ENCODE results near the gene LMAN2L.

LMAN2L gene

DNA sequence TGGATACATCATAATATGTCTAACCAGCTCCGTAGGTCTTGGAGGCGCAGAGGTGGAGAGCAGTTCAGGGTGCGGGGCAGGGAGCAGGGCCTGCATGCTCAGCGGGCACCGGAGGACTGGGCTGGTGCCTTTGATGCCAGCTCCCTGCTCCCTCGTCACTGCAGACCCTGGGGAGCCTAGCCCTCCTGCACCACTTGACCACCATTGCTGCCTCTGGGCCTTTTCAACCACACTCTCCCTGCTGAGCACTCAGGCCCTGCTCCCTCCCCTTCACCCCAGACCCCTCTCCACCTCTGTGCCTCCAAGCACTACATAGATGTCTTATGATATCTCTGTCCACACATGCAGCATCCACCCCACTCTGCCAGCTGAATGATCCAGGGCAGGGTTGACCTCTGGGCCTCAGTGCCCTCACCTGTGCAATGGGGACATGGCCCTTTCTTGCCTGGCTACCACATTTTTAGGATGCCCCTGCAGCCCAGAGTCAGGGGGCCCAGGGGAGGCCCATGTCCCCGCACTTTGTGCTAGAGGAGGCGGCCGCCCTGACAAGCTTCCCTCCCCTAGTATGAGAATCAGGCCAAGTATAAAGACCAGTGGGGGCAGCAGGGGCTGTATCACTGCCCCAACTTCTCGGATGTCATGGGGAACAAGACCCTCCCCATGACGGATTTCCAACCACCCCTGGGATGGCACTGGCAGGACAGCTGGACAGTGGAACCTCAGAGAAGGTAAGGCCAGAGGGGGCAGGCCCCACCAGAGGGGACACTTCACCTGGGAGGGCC is 51.0 kb downstream of the LMAN2L start:
- Histone ChIP-seq H3K27me3 (ENCODE audit: control insufficient read depth, insufficient read depth, low read length) (peaks cover 4% of the 10 kb centered on the region), H3K4me3 (ENCODE audit: low read length) (no peak overlapping the region), H3K4me1 (ENCODE audit: control insufficient read depth, insufficient read depth, low read length) (no peaks in the 10 kb centered on the region), H3K36me3 (ENCODE audit: control insufficient read depth, insufficient read depth, low read length) (no peaks in the 10 kb centered on the region), H3K9me3 (ENCODE audit: control insufficient read depth, low read length) (no peaks in the 10 kb centered on the region), H3K9ac (ENCODE audit: low read length) (no peak overlapping the region)

DNA sequence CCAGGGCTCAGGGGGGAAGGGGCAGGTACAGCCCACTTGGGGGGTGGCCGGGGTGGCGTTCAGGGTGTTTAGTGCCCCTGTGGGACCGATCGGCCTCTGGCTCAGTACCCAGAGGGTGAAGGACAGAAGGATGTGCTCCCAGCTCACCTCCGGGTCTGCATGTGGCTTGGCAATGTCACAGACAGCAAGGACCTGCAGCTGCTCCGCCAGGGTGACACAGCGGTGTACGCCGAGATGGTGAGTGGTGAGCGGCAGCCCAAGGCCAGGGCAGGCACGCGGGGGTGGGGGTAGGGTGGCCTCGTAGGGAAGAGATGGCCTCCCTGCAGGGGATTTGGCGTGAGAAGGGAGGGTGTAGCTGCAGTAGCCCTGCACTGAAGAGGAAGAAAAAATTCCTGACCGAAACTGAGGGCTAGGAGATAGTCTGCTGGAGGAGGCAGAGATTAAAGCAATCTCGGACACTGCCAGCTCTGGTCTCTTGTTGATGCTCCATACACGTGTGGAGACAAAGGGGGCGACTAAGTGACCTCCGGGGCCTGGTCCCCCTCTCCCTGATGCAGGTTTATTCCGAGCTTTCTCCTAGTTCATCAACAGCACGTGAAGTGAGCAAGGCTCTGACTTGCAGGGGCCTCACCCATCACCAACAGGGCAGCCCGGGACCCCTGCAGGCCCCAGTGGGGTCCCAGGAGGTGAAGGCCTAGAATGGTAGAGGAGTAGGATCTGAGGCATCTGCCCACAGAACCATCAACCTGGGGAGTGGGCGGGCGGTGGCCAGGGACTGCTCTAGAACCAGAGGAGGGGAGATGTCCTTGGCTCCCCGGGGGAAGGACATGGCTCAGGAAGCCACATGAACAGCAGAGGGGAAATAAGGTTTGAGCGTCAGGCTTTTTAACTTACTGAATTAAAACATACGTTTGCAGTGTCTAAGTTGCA is 51.9 kb downstream of the LMAN2L start:
- Histone ChIP-seq H3K27me3 (ENCODE audit: control insufficient read depth, insufficient read depth, low read length) (peaks cover 4% of the 10 kb centered on the region), H3K4me3 (ENCODE audit: low read length) (no peak overlapping the region), H3K9ac (ENCODE audit: low read length) (no peak overlapping the region), H3K4me1 (ENCODE audit: control insufficient read depth, insufficient read depth, low read length) (no peaks in the 10 kb centered on the region), H3K36me3 (ENCODE audit: control insufficient read depth, insufficient read depth, low read length) (no peaks in the 10 kb centered on the region), H3K9me3 (ENCODE audit: control insufficient read depth, low read length) (no peaks in the 10 kb centered on the region)

DNA sequence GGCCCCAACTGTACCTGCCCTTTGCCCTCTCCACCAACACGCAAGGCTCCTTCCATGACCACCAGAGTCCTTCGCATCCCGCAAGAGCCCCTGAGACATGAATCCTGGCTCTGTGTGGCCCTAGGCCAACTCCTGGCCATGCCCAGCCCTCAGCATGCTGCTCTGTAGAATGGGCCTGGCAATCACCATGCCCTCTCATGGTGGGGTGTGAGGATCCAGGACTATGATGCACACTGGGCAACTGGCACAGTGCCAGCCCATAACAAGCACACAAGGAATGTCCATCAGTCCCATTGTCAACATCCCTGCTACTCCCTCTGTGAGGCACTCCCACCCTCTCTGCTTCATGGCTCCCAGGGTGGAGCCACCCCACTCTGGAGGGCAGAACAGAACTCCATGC is 52.6 kb downstream of the LMAN2L start:
- Histone ChIP-seq H3K4me3 (ENCODE audit: low read length) (no peak overlapping the region), H3K9ac (ENCODE audit: low read length) (no peak overlapping the region), H3K9me3 (ENCODE audit: control insufficient read depth, low read length) (no peaks in the 10 kb centered on the region), H3K4me1 (ENCODE audit: control insufficient read depth, insufficient read depth, low read length) (no peaks in the 10 kb centered on the region), H3K27me3 (ENCODE audit: control insufficient read depth, insufficient read depth, low read length) (peaks cover 4% of the 10 kb centered on the region), H3K36me3 (ENCODE audit: control insufficient read depth, insufficient read depth, low read length) (no peaks in the 10 kb centered on the region)

DNA sequence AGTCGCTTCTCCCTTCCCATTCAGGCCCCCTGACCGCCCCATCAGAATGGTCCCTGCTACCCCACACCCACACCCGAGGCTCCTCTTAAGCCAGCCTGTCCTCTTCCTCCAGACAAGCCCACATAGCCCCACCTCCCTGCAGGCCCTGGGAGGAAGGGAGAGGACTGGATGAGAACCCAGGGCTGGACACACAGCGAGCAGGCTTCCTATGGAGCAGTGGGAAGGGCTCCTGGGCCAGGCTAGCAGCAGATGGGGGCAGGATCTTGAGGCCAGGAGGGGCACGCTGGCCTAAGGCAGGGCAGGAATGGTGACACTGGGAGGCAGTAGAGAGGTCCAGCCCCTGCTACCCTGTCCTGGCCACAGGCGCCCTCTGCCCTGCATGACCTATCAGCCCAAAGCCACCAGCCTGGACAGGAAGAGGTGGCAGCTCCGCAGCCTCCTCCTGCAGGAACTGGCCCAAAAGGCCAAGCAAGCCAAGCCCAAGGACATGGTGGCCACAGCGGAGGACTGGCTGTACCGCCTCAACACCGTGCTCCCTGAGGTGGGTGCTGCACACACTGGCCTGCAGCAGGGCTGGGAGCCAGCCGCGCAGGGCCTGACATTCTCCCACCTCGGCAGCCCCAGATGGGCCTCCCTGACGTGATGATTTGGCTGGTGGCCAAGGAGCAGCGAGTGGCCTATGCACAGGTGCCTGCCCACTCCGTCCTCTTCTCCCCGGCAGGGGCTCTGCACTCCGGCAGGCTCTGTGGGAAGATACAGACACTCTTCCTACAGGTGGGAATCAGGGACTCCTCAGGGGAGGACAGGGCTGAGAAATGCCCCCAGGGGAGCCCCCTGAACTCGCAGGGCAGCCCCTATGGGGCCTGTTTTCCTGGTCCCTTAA is 54.0 kb downstream of the LMAN2L start:
- no peak overlapping the region for H3K9ac ChIP-seq (ENCODE audit: low read length)
- H3K27me3 ChIP-seq (ENCODE audit: control insufficient read depth, insufficient read depth, low read length) = peaks cover 4% of the 10 kb centered on the region
- H3K4me1 ChIP-seq (ENCODE audit: control insufficient read depth, insufficient read depth, low read length) = no peaks in the 10 kb centered on the region
- no peaks in the 10 kb centered on the region for H3K36me3 ChIP-seq (ENCODE audit: control insufficient read depth, insufficient read depth, low read length)
- H3K4me3 ChIP-seq (ENCODE audit: low read length) = no peak overlapping the region
- H3K9me3 ChIP-seq (ENCODE audit: control insufficient read depth, low read length) = no peaks in the 10 kb centered on the region

DNA sequence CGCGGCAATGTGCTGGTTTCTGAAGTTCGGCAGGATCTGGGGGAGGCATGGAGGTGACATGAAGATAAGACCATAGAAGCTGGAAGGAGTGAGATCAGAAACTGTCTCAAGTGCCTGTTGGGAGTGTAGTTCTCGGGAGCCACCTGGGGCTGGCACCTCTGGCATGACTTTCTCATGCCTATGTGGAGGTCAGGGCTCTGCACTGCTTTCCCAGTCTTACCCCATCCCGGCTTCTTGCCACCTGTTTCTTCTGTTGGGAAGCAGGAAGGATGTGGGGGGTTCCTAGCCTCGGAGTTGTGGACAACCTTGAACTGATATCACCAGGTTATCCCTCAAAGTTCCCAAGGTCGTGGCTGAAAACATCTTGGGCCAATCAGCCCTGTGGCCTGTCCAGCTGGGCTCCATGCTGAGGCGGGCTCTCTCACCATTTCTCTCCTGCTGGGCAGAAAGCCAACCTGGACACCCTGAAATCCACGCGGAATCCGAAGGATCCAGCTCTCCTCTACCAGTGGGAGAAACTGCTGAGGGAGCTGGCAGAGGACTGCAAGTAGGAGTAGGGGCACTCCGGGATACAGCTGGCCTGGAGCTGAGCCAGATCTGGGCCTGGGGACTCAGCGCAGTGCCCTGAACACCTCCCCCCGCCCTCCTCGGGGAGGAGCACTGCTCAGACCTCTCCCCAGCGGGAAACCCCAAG is 54.8 kb downstream of the LMAN2L start:
- Histone ChIP-seq H3K9ac (ENCODE audit: low read length) (no peak overlapping the region), H3K36me3 (ENCODE audit: control insufficient read depth, insufficient read depth, low read length) (no peaks in the 10 kb centered on the region), H3K4me3 (ENCODE audit: low read length) (no peak overlapping the region), H3K9me3 (ENCODE audit: control insufficient read depth, low read length) (no peaks in the 10 kb centered on the region), H3K4me1 (ENCODE audit: control insufficient read depth, insufficient read depth, low read length) (peaks cover 4% of the 10 kb centered on the region), H3K27me3 (ENCODE audit: control insufficient read depth, insufficient read depth, low read length) (peaks cover 4% of the 10 kb centered on the region)

DNA sequence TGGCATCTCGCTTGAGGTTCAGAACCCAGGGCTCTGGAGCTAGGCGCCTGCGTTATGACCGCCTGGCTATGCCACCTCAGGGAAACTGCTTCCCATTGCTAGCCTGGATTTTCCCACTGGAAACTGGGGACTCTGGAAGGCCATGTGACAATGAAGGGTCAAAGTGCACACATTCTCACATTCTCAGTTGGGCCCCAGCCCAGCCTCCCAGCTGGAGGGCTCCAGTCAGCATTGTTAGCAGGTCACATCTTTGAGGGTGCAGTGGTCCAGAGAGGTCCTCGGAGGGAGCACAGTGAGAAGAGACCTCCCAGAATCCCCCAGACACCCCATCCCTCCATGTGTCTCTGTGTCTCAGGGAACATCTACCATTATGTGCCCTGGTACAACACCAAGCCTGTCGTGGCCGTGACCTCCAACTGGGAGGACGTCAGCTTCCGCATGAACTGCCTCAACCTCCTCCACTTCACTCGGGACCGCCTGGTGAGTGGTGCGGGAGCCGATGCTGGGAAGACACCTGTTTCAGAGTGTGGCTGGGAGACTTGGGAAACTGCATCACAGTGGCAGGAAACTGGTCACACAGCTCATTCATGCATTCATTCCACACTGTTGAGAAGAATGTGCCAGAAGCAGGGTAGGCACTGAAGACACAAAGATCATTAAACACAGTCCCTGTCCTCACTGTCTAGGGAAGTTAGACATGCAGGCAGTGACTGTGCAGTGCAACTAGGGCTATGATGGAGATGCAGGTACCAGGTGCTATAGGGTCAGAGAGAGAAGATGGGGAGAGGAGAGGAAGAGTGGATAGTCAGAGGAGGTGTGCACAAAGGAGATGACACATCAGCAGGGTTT is 55.7 kb downstream of the LMAN2L start:
- Histone ChIP-seq H3K27me3 (ENCODE audit: control insufficient read depth, insufficient read depth, low read length) (peaks cover 4% of the 10 kb centered on the region), H3K4me1 (ENCODE audit: control insufficient read depth, insufficient read depth, low read length) (peaks cover 9% of the 10 kb centered on the region), H3K9me3 (ENCODE audit: control insufficient read depth, low read length) (no peaks in the 10 kb centered on the region), H3K36me3 (ENCODE audit: control insufficient read depth, insufficient read depth, low read length) (no peaks in the 10 kb centered on the region), H3K4me3 (ENCODE audit: low read length) (no peak overlapping the region), H3K9ac (ENCODE audit: low read length) (no peak overlapping the region)

DNA sequence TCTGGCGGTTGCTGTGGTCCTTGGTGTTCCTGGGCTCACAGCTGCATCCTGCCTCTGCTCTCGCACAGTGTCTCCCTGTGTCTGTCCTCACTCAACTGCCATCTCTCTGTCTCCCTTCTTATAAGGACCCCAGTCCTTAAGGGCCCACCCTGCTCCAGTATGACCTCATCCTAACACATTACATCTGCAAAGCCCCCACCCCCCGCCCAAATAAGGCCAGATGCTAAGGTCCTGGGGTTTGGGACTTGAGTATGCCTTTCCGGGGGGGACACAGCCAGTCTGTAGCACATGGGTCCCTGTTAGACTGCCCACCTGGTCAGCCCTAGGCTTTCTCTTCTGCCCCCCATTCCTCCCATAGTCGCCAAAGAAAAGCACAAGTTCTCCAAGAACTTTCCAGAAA is 56.6 kb downstream of the LMAN2L start:
- Histone ChIP-seq H3K4me3 (ENCODE audit: low read length) (no peak overlapping the region), H3K9me3 (ENCODE audit: control insufficient read depth, low read length) (no peaks in the 10 kb centered on the region), H3K9ac (ENCODE audit: low read length) (no peak overlapping the region), H3K27me3 (ENCODE audit: control insufficient read depth, insufficient read depth, low read length) (peaks cover 4% of the 10 kb centered on the region), H3K36me3 (ENCODE audit: control insufficient read depth, insufficient read depth, low read length) (no peaks in the 10 kb centered on the region), H3K4me1 (ENCODE audit: control insufficient read depth, insufficient read depth, low read length) (peaks cover 9% of the 10 kb centered on the region)

DNA sequence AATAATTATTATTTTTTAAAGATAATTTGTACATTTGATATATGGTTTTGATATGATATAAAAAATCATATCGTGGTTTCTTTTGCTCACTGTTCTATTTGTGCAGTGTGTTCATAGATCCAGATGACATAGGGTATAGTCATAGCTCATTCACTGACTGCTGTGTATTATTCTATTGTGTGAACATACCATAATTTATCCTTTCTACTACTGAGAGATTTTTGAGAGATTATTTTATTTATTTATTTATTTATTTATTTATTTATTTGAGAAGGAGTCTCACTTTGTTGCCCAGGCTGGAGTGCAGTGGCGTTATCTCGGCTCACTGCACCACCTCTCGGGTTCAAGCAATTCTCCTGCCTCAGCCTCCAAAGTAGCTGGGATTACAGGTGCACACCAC is 58.3 kb downstream of the LMAN2L start:
- peaks cover 4% of the 10 kb centered on the region for H3K27me3 ChIP-seq (ENCODE audit: control insufficient read depth, insufficient read depth, low read length)
- no peak overlapping the region for H3K9ac ChIP-seq (ENCODE audit: low read length)
- H3K4me3 ChIP-seq (ENCODE audit: low read length) = no peak overlapping the region
- peaks cover 9% of the 10 kb centered on the region for H3K4me1 ChIP-seq (ENCODE audit: control insufficient read depth, insufficient read depth, low read length)
- no peaks in the 10 kb centered on the region for H3K9me3 ChIP-seq (ENCODE audit: control insufficient read depth, low read length)
- no peaks in the 10 kb centered on the region for H3K36me3 ChIP-seq (ENCODE audit: control insufficient read depth, insufficient read depth, low read length)

DNA sequence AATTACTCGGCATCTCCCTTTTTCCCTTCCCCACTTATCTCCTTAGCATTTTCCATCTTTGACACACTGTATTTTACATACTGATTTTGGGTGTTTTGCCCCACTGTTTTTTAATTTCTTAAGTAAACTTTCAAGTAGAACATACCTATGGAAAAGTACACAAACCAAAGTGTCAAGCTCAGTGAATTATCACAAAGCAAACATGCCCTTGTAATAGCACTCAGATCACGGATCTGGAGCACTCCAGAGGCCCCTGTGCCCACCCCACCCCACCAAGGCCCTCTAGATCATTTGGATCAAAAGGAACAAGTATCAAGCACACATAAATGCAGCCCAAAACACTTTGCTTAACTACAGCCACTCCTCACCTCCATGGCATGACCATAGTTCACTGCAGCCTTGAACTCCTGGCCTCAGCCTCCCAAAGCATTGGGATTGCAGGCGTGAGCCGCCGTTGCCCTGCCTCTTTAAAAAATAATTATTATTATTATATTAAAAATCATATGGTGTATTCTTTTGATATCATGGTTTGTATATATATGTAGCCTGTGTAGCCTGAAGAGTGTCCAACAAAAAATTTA is 59.2 kb downstream of the LMAN2L start:
- Histone ChIP-seq H3K9ac (ENCODE audit: low read length) (no peak overlapping the region), H3K9me3 (ENCODE audit: control insufficient read depth, low read length) (no peaks in the 10 kb centered on the region), H3K4me3 (ENCODE audit: low read length) (no peak overlapping the region), H3K4me1 (ENCODE audit: control insufficient read depth, insufficient read depth, low read length) (peaks cover 9% of the 10 kb centered on the region), H3K27me3 (ENCODE audit: control insufficient read depth, insufficient read depth, low read length) (peaks cover 2% of the 10 kb centered on the region), H3K36me3 (ENCODE audit: control insufficient read depth, insufficient read depth, low read length) (no peaks in the 10 kb centered on the region)

DNA sequence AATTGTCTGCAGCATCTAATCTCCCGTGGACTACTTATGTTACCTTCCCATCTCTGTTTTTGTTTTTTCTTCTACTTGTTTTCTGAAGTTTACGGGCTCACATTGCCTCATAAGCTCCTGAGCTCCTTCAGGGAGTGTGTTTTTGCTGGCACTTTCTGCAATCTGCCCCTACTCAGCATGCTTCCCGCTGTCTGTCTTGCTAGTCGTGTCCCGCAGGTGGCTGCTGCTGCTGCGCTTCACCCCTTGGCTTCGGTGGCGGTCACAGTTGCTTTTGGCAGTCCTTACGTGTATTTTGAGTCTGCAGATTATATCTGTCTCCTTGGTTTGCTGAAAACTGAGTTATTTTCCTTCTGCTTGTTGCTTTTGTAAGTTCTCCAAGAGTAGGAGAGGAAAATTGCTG is 60.0 kb downstream of the LMAN2L start:
- Histone ChIP-seq H3K4me1 (ENCODE audit: control insufficient read depth, insufficient read depth, low read length) (peaks cover 9% of the 10 kb centered on the region), H3K9me3 (ENCODE audit: control insufficient read depth, low read length) (no peaks in the 10 kb centered on the region), H3K4me3 (ENCODE audit: low read length) (no peak overlapping the region), H3K27me3 (ENCODE audit: control insufficient read depth, insufficient read depth, low read length) (no peaks in the 10 kb centered on the region), H3K9ac (ENCODE audit: low read length) (peak overlapping the region; percentile 8), H3K36me3 (ENCODE audit: control insufficient read depth, insufficient read depth, low read length) (no peaks in the 10 kb centered on the region)
